ENCODE measurements around the gene DYDC2. TPM values are rescaled to one million over a fixed set of nuclear protein-coding genes. Genes with fewer than 3 reads are reported as not detected.

The DYDC2 gene
- total and polyA plus RNA-seq, 2 donors (not counting 1 experiment from before 2014, with no cell fraction given): not detected

DNA sequence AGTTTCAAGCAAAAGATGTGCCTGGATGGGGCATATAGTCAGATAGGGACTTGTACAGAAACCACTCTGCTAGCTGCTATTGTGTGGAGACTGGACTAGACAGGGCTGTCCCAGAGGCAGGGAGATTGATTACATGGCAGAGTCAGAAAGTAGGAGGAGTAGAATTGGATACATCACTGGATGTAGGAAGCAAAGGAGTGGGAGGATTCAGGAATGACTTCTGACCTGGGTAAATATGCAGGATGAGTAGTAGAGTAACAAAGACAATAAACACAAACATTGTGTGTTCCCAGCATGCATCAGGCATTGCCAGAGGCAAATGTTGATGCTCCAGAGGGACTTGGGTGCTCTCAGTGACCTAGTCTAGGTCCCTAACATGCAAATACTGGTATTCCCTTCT lies 36.2 kb upstream of the DYDC2 start:
- Histone ChIP-seq H3K4me3 (replicated peaks in 1 of 4; ENCODE audit: control extremely low read depth in 1 of 4, insufficient read depth in 1 of 4, low read depth in 3 of 4, low read length in 4 of 4) (no peak overlapping the region), H2AFZ (ENCODE audit: low read length) (no peak overlapping the region), H3K79me2 (ENCODE audit: control insufficient read depth, insufficient read depth, low read length) (no peaks in the 10 kb centered on the region), H3K4me2 (ENCODE audit: extremely low read depth, insufficient read depth, low read length) (no peak overlapping the region), H4K20me1 (ENCODE audit: control insufficient read depth, extremely low read depth, insufficient read depth, low read length) (no peaks in the 10 kb centered on the region), H3K9me3 (ENCODE audit: control insufficient read depth, insufficient read depth, low read depth, low read length) (no peaks in the 10 kb centered on the region), H3K9ac (ENCODE audit: insufficient read depth, low read length) (no peak overlapping the region), H3K4me1 (ENCODE audit: control insufficient read depth, extremely low read depth, insufficient read depth, low read length) (no peaks in the 10 kb centered on the region), H3K36me3 (ENCODE audit: control insufficient read depth, insufficient read depth, low read length) (no peaks in the 10 kb centered on the region), H3K27ac (ENCODE audit: insufficient read depth, low read length) (no peak overlapping the region), H3K27me3 (ENCODE audit: control insufficient read depth, insufficient read depth, low read length) (no peaks in the 10 kb centered on the region)
- no peak for DNase-seq (ENCODE audit: low read depth in 2 of 2)
- no peak for TF ChIP-seq EZH2 (IDR thresholded peaks at IDR 0.05; ENCODE audit: low read length, missing control alignments)
- TF ChIP-seq, protein P1, sequence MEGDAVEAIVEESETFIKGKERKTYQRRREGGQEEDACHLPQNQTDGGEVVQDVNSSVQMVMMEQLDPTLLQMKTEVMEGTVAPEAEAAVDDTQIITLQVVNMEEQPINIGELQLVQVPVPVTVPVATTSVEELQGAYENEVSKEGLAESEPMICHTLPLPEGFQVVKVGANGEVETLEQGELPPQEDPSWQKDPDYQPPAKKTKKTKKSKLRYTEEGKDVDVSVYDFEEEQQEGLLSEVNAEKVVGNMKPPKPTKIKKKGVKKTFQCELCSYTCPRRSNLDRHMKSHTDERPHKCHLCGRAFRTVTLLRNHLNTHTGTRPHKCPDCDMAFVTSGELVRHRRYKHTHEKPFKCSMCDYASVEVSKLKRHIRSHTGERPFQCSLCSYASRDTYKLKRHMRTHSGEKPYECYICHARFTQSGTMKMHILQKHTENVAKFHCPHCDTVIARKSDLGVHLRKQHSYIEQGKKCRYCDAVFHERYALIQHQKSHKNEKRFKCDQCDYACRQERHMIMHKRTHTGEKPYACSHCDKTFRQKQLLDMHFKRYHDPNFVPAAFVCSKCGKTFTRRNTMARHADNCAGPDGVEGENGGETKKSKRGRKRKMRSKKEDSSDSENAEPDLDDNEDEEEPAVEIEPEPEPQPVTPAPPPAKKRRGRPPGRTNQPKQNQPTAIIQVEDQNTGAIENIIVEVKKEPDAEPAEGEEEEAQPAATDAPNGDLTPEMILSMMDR (conservative IDR thresholded peaks at IDR 0.05 in 1 of 2, IDR thresholded peaks at IDR 0.05 in 1 of 2; ENCODE audit: low read depth in 1 of 2, low read length in 2 of 2): no peak

DNA sequence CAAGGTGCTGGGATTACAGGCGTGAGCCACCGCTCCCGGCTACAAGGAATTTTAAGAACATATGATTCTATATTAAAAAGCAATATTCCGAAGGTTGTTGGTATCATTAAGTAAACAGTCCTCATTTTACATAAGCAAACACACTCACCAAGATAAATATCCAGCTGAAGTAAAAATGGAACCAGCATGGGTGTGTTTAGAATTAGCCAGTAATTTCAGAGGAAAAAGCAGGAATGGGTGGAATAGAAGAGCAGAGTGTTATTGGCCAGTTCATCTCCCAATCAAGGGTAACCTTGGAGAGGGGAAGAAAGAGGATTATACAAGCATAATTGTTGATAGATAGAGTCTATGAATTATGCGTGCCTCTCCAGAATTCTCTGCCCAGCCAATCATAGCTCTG lies 35.4 kb upstream of the DYDC2 start:
- DNase-seq (ENCODE audit: low read depth in 2 of 2): no peak
- H3K36me3 ChIP-seq (ENCODE audit: control insufficient read depth, insufficient read depth, low read length): no peaks in the 10 kb centered on the region
- H4K20me1 ChIP-seq (ENCODE audit: control insufficient read depth, extremely low read depth, insufficient read depth, low read length): no peaks in the 10 kb centered on the region
- H2AFZ ChIP-seq (ENCODE audit: low read length): no peak overlapping the region
- no peaks in the 10 kb centered on the region for H3K4me1 ChIP-seq (ENCODE audit: control insufficient read depth, extremely low read depth, insufficient read depth, low read length)
- H3K9me3 ChIP-seq (ENCODE audit: control insufficient read depth, insufficient read depth, low read depth, low read length): no peaks in the 10 kb centered on the region
- no peak overlapping the region for H3K27ac ChIP-seq (ENCODE audit: insufficient read depth, low read length)
- H3K27me3 ChIP-seq (ENCODE audit: control insufficient read depth, insufficient read depth, low read length): no peaks in the 10 kb centered on the region
- H3K4me3 ChIP-seq (replicated peaks in 1 of 4; ENCODE audit: control extremely low read depth in 1 of 4, insufficient read depth in 1 of 4, low read depth in 3 of 4, low read length in 4 of 4): no peak overlapping the region
- H3K9ac ChIP-seq (ENCODE audit: insufficient read depth, low read length): no peak overlapping the region
- TF ChIP-seq, protein P1 (conservative IDR thresholded peaks at IDR 0.05 in 1 of 2, IDR thresholded peaks at IDR 0.05 in 1 of 2; ENCODE audit: low read depth in 1 of 2, low read length in 2 of 2): no peak
- TF ChIP-seq EZH2 (IDR thresholded peaks at IDR 0.05; ENCODE audit: low read length, missing control alignments): no peak
- H3K4me2 ChIP-seq (ENCODE audit: extremely low read depth, insufficient read depth, low read length): no peak overlapping the region
- H3K79me2 ChIP-seq (ENCODE audit: control insufficient read depth, insufficient read depth, low read length): no peaks in the 10 kb centered on the region

DNA sequence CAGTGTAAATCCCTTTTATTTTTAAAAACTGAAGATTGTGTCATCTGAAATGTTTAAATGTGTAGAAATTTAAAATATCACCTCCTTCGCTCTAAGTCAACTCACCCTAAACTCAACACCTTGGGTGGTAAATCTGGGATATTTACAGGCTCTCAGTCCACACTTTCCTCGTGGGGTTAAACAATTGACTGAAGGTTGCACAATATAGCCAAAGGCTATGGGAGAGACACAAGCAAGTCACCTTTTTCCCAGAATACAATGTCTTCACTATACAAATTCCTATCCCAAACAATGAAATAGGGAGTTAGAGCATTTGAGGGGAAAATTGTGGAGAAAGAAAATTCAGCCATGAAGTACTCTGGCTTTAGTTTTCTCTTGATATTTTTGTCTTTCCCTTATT lies 34.4 kb upstream of the DYDC2 start:
- Histone ChIP-seq H3K4me3 (replicated peaks in 1 of 4; ENCODE audit: control extremely low read depth in 1 of 4, insufficient read depth in 1 of 4, low read depth in 3 of 4, low read length in 4 of 4) (no peak overlapping the region), H3K9ac (ENCODE audit: insufficient read depth, low read length) (no peak overlapping the region), H3K9me3 (ENCODE audit: control insufficient read depth, insufficient read depth, low read depth, low read length) (no peaks in the 10 kb centered on the region), H3K36me3 (ENCODE audit: control insufficient read depth, insufficient read depth, low read length) (no peaks in the 10 kb centered on the region), H3K4me2 (ENCODE audit: extremely low read depth, insufficient read depth, low read length) (no peak overlapping the region), H3K79me2 (ENCODE audit: control insufficient read depth, insufficient read depth, low read length) (no peaks in the 10 kb centered on the region), H3K4me1 (ENCODE audit: control insufficient read depth, extremely low read depth, insufficient read depth, low read length) (no peaks in the 10 kb centered on the region), H2AFZ (ENCODE audit: low read length) (no peak overlapping the region), H4K20me1 (ENCODE audit: control insufficient read depth, extremely low read depth, insufficient read depth, low read length) (no peaks in the 10 kb centered on the region), H3K27ac (ENCODE audit: insufficient read depth, low read length) (no peak overlapping the region), H3K27me3 (ENCODE audit: control insufficient read depth, insufficient read depth, low read length) (no peaks in the 10 kb centered on the region)
- no peak for DNase-seq (ENCODE audit: low read depth in 2 of 2)
- TF ChIP-seq, protein P1 (conservative IDR thresholded peaks at IDR 0.05 in 1 of 2, IDR thresholded peaks at IDR 0.05 in 1 of 2; ENCODE audit: low read depth in 1 of 2, low read length in 2 of 2): no peak
- no peak for TF ChIP-seq EZH2 (IDR thresholded peaks at IDR 0.05; ENCODE audit: low read length, missing control alignments)
